ENCODE measurements around the gene SHISA2.

- no peak for TF ChIP-seq TAF1 (IDR thresholded peaks at IDR 0.05; ENCODE audit: borderline replicate concordance, low read depth, low read length)
- TF ChIP-seq POLR2AphosphoS5 (IDR thresholded peaks at IDR 0.05; ENCODE audit: low read depth, low read length), result no peak
- no peak for TF ChIP-seq POLR2A (IDR thresholded peaks at IDR 0.05; ENCODE audit: low read depth, low read length)
Measured at GRCh38 chr13:26036383-26036782, 15.4 kb downstream of the SHISA2 start.

Data from GM12892 (cell line).